GM12878 (cell line): ENCODE results near the gene ITM2C. TPM values are rescaled to one million over a fixed set of nuclear protein-coding genes. Genes with fewer than 3 reads are reported as not detected.

Experiments used
- ATAC-seq: fragments of 200-7000 bp; cut with Tn5 transposase; 3 replicates; pipeline ENCODE4 v1.9.1; 2020; ENCODE audit warnings: mild to moderate bottlenecking, moderate library complexity
- BruUV-seq: library from RNA; stranded (reverse); fragments of 400-500 nt; replicated peaks from 2 replicates; lab custom pipeline; 2021; lab: Mats Ljungman, UMichigan
- CTCF ChIA-PET: fragments of 300-600 bp; sonication (Branson Sonifier 250); formaldehyde crosslinking; extraction: SDS; loops from one replicate; lab custom pipeline; 2021; ENCODE audit warnings: inconsistent platforms; lab: Yijun Ruan, JAX
- POLR2A ChIA-PET: fragments of 350-600 bp; formaldehyde crosslinking; extraction: SDS; loops from one replicate; lab custom pipeline; 2021; ENCODE audit warnings: inconsistent platforms; lab: Charles Lee
- RAD21 ChIA-PET: fragments of 300-600 bp; sonication (Branson Sonifier 250); formaldehyde crosslinking; loops from one replicate; lab custom pipeline; 2023; ENCODE audit warnings: antibody characterized with exemption; ENCODE audit not compliant: unreplicated experiment; lab: Charles Lee
- SMC1A ChIA-PET: fragments of 300-600 bp; sonication (Branson Sonifier 250); formaldehyde crosslinking; loops from one replicate; lab custom pipeline; 2023; ENCODE audit not compliant: unreplicated experiment, uncharacterized antibody; lab: Charles Lee
- DNase-seq: peaks from one replicate; pipeline ENCODE4 v3.0.0-alpha.2; 2011; ENCODE audit warnings: low read depth, low spot score
- FAIRE-seq: peaks from 3 replicates; lab custom pipeline; 2011; peaks lifted over from hg19 to GRCh38; lab: Jason Lieb, UNC
- H2AFZ ChIP-seq: 2 replicates; pipeline ENCODE4 v1.6.0; 2011; ENCODE audit warnings: low read depth, low read length, control low read depth; ENCODE audit not compliant: control insufficient read depth
- H3K27ac ChIP-seq: 2 replicates; pipeline ENCODE4 v1.5.1; 2011; ENCODE audit warnings: control low read depth; ENCODE audit not compliant: control insufficient read depth, insufficient read depth
- H3K27me3 ChIP-seq, 2 experiments: replicated peaks in 1 of 2; 2 replicates each; pipeline versions ENCODE4 v1.6.0 to v1.6.1; 2011; ENCODE audit warnings: low read length in 1 of 2; ENCODE audit not compliant: control insufficient read depth in 2 of 2, insufficient read depth in 2 of 2
- H3K36me3 ChIP-seq, 2 experiments: 2 replicates each; pipeline ENCODE4 v1.5.1; 2011; ENCODE audit warnings: low read length in 1 of 2; ENCODE audit not compliant: control insufficient read depth in 2 of 2, insufficient read depth in 2 of 2
- H3K4me1 ChIP-seq: 2 replicates; pipeline ENCODE4 v1.6.1; 2011; ENCODE audit warnings: mild to moderate bottlenecking, low read length, moderate library complexity, mixed read lengths; ENCODE audit not compliant: control insufficient read depth, insufficient read depth
- H3K4me2 ChIP-seq: 2 replicates; pipeline ENCODE4 v1.6.0; 2011; ENCODE audit warnings: control low read depth; ENCODE audit not compliant: control insufficient read depth, insufficient read depth
- H3K4me3 ChIP-seq: fragments of 200-600 bp; sonication (generic); 2 replicates; pipeline ENCODE4 v1.5.1; 2016
- H3K79me2 ChIP-seq: 2 replicates; pipeline ENCODE4 v1.6.0; 2011; ENCODE audit warnings: low read length; ENCODE audit not compliant: control insufficient read depth, insufficient read depth
- H3K9ac ChIP-seq: 2 replicates; pipeline ENCODE4 v1.8.0; 2011; ENCODE audit warnings: low read length, control low read depth, mixed read lengths; ENCODE audit not compliant: control insufficient read depth, insufficient read depth
- H3K9me3 ChIP-seq: replicated peaks from 3 replicates; pipeline ENCODE4 v1.5.1; 2011; ENCODE audit warnings: mild to moderate bottlenecking, low read length; ENCODE audit not compliant: control insufficient read depth, insufficient read depth
- H4K20me1 ChIP-seq: 2 replicates; pipeline ENCODE4 v1.6.0; 2011; ENCODE audit not compliant: control insufficient read depth, insufficient read depth
- BCL11A ChIP-seq: IDR thresholded peaks from 2 replicates; pipeline ENCODE4 v1.6.1; 2011; ENCODE audit warnings: low read depth, low read length
- CBX5 ChIP-seq: sonication (generic); IDR thresholded peaks from 2 replicates; pipeline ENCODE4 v1.6.1; 2016; ENCODE audit warnings: low read depth, moderate library complexity, mild to moderate bottlenecking, inconsistent platforms
- CHD1 ChIP-seq: IDR thresholded peaks from 2 replicates; pipeline ENCODE4 v1.6.1; 2012; ENCODE audit warnings: low read depth, low read length, improper control_type of control experiment
- DPF2 ChIP-seq: fragments of 450-650 bp; IDR thresholded peaks from 2 replicates; pipeline ENCODE4 v1.6.1; 2017; ENCODE audit warnings: mild to moderate bottlenecking
- EGR1 ChIP-seq, 2 experiments: IDR thresholded peaks; 1 replicate in 1 of 2; 2 replicates in 1 of 2; pipeline ENCODE4 v1.6.1; 2011 to 2012; ENCODE audit warnings: low read depth in 2 of 2, low read length in 2 of 2, borderline replicate concordance in 1 of 2, mild to moderate bottlenecking in 1 of 2, moderate library complexity in 1 of 2
- FOS ChIP-seq: IDR thresholded peaks from 3 replicates; pipeline ENCODE4 v1.6.1; 2011; ENCODE audit warnings: borderline replicate concordance; ENCODE audit not compliant: insufficient read length; ENCODE audit errors: extremely low read depth
- HDGF ChIP-seq: fragments of 450-650 bp; IDR thresholded peaks from 2 replicates; pipeline ENCODE4 v1.6.1; 2016; ENCODE audit warnings: antibody characterized with exemption
- IKZF1 ChIP-seq: fragments of 450-650 bp; conservative IDR thresholded peaks from 2 replicates; pipeline ENCODE4 v1.6.1; 2017; ENCODE audit warnings: antibody characterized with exemption, mild to moderate bottlenecking
- JUND ChIP-seq: IDR thresholded peaks from 2 replicates; pipeline ENCODE4 v1.6.1; 2012; ENCODE audit warnings: low read depth, mild to moderate bottlenecking, low read length, improper control_type of control experiment, moderate library complexity
- MTA3 ChIP-seq: IDR thresholded peaks from 2 replicates; pipeline ENCODE4 v1.6.1; 2012; ENCODE audit warnings: low read length, inconsistent platforms, borderline replicate concordance
- NKRF ChIP-seq: fragments of 450-650 bp; conservative IDR thresholded peaks from 2 replicates; pipeline ENCODE4 v1.6.1; 2017; ENCODE audit warnings: mild to moderate bottlenecking, moderate library complexity
- NR2F1 ChIP-seq: fragments of 450-650 bp; conservative IDR thresholded peaks from 2 replicates; pipeline ENCODE4 v1.6.1; 2017; ENCODE audit warnings: mild to moderate bottlenecking
- POLR2A ChIP-seq: IDR thresholded peaks from 2 replicates; pipeline ENCODE4 v1.6.1; 2011; ENCODE audit warnings: low read depth, mild to moderate bottlenecking, low read length
- TBL1XR1 ChIP-seq: IDR thresholded peaks from 2 replicates; pipeline ENCODE4 v1.6.1; 2012; ENCODE audit warnings: low read depth, low read length, improper control_type of control experiment
- ZNF24 ChIP-seq: fragments of 450-650 bp; IDR thresholded peaks from 2 replicates; pipeline ENCODE4 v1.6.1; 2017; ENCODE audit warnings: antibody characterized with exemption, mild to moderate bottlenecking
- WGBS: methylation state at CpG from one replicate; pipeline ENCODE4 v1.1.6; 2016; ENCODE audit warnings: low lambda C conversion rate; ENCODE audit not compliant: insufficient replicate concordance, insufficient coverage; ENCODE audit errors: missing lambda C conversion rate; 5-methylcytosine and 5-hydroxymethylcytosine counted together
- in situ Hi-C: fragments of 300-500 bp; cut with MboI; formaldehyde crosslinking; loops from 9 replicates; pipeline ENCODE4 v1.14.3; 2018; ENCODE audit warnings: mixed read lengths
- intact Hi-C: fragments of 100-400 bp; cut with micrococcal nuclease; formaldehyde crosslinking; loops from one replicate; pipeline ENCODE4 v1.14.2; 2022; ENCODE audit not compliant: unreplicated experiment
- polyA plus RNA-seq, 11 experiments: library from polyadenylated mRNA; depleted of rRNA in 4 of 11; unstranded in 6 of 11; stranded (reverse) in 5 of 11; fragments of >200 nt; fragmentation: Nextera tagmentation in 4 of 11; fragmentation: Illumina TruSeq in 1 of 11; extraction: Ambion mirVana in 4 of 11; extraction: Trizol in 1 of 11; gene quantifications; 1 replicate in 1 of 11; 2 replicates in 10 of 11; pipeline versions ENCODE4 v1.2.1 to v1.2.3, GENCODE V29; 2011 to 2016; ENCODE audit warnings: inconsistent platforms in 2 of 11, missing spikeins in 2 of 11, low read depth in 1 of 11
- total RNA-seq, 4 experiments: library from RNA; depleted of rRNA in 3 of 4; stranded (reverse); fragments of >200 nt in 3 of 4; fragmentation: Illumina TruSeq in 1 of 4; extraction: Trizol in 1 of 4; gene quantifications; 2 replicates each; pipeline versions ENCODE4 v1.2.1 to v1.2.3, GENCODE V29; 2013 to 2021

The ITM2C gene
- total and polyA plus RNA-seq, 10 of the 15 experiments (the other 5 are each of a cell fraction or from before 2014, with no cell fraction given): 5.4 to 195 (median 149) TPM

DNA sequence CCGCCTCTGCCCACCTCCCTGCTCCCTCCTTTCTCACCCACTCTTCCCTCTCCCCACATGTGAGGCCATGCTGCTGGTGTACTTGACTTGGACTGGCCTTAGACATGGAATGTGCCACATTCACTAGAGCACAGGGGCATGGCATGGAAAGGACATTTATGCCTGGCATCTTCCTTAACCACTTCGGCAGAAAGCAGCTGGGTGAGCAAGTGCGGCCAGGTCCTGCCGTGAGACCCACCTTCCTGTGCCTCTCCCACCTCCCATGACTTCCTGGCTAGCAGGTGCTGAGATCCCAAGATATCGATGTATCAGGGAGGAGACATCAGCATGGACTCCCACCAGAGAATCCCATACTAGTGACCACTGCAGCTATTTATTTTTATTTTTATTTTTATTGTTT, 47.3 kb downstream of the ITM2C start:
- 0 out of 2 replicates have a peak, but pooled peaks have one; percentile 21 for TF ChIP-seq POLR2A
- no peak for TF ChIP-seq EGR1 (IDR thresholded peaks at IDR 0.05; ENCODE audit: borderline replicate concordance in 1 of 2, low read depth in 2 of 2, low read length in 2 of 2)
- TF ChIP-seq, all 136 proteins: peak for 1
- Histone ChIP-seq H4K20me1 (peaks cover 4% of the 10 kb centered on the region; the same call in 1 of the 2 replicates), H3K4me2 (no peak overlapping the region), H3K9ac (no peak overlapping the region), H2AFZ (no peak overlapping the region), H3K27ac (no peak overlapping the region), H3K27me3 (no peaks in the 10 kb centered on the region), H3K79me2 (peaks cover 60% of the 10 kb centered on the region), H3K4me3 (no peak overlapping the region), H3K4me1 (peaks cover 23% of the 10 kb centered on the region), H3K9me3 (no peaks in the 10 kb centered on the region), H3K36me3 (peaks cover 17 to 32% of the 10 kb centered on the region in 2 experiments)
- ATAC-seq (no peak), DNase-seq (no peak), FAIRE-seq (no peak)
- POLR2A ChIA-PET: interaction anchor here (1.8 kb wide), 1 partner anchor 12 kb away, joined by 6 read pairs; the partner anchor contains the start of gene GPR55
- BruUV-seq: no TSS peak
- RAD21 ChIA-PET: interaction anchor here (1.5 to 3.3 kb wide), 3 partner anchors 12 to 88 kb away, joined by 4 to 31 read pairs (median 24); partner anchors contain the start of gene GPR55
- in situ Hi-C loops: no loop called here
- SMC1A ChIA-PET: interaction anchor here (0.9 to 7.8 kb wide), 9 partner anchors 10 to 482 kb away, joined by 3 to 59 read pairs (median 5); partner anchors contain the start of gene GPR55
- CTCF ChIA-PET: interaction anchor here (1.0 to 5.6 kb wide), 13 partner anchors 7 to 74 kb away, joined by 3 to 58 read pairs (median 5); partner anchors contain the start of gene GPR55
- intact Hi-C loops: no loop called here
- 86% methylated on average over 5 of the region's 5 CpGs for WGBS

- ATAC-seq (no peak), DNase-seq (no peak), FAIRE-seq (no peak)
- Histone ChIP-seq H4K20me1 (peaks cover 4% of the 10 kb centered on the region; the same call in 1 of the 2 replicates), H3K79me2 (peaks cover 67% of the 10 kb centered on the region), H3K9me3 (no peaks in the 10 kb centered on the region), H3K27me3 (no peaks in the 10 kb centered on the region), H3K4me3 (no peak overlapping the region), H3K27ac (no peak overlapping the region), H3K36me3 (peaks cover 17 to 27% of the 10 kb centered on the region in 2 experiments), H3K4me1 (peaks cover 23% of the 10 kb centered on the region), H2AFZ (no peak overlapping the region), H3K4me2 (no peak overlapping the region), H3K9ac (no peak overlapping the region)
- CTCF ChIA-PET: interaction anchor here (0.7 to 5.6 kb wide), 17 partner anchors 8 to 101 kb away, joined by 3 to 58 read pairs (median 5); partner anchors contain the start of gene GPR55
- RAD21 ChIA-PET: interaction anchor here (1.5 to 3.3 kb wide), 4 partner anchors 11 to 88 kb away, joined by 4 to 31 read pairs (median 16); partner anchors contain the start of gene GPR55
- BruUV-seq: no TSS peak
- WGBS: 95% methylated on average over 5 of the region's 5 CpGs
- POLR2A ChIA-PET: interaction anchor here (0.6 to 1.8 kb wide), 2 partner anchors 12 to 243 kb away, joined by 3 to 6 read pairs; partner anchors contain the start of gene GPR55
- intact Hi-C loops (no loop called here), in situ Hi-C loops (no loop called here)
- SMC1A ChIA-PET: interaction anchor here (0.9 to 7.8 kb wide), 12 partner anchors 11 to 481 kb away, joined by 3 to 59 read pairs (median 4); partner anchors contain the start of gene GPR55
- no peak for TF ChIP-seq NR2F1
- TF ChIP-seq JUND: no peak
- TF ChIP-seq ZNF24: no peak
- no peak for TF ChIP-seq MTA3
- TF ChIP-seq NKRF: no peak
- no peak for TF ChIP-seq CHD1
- no peak for TF ChIP-seq DPF2
- no peak for TF ChIP-seq IKZF1
- no peak for TF ChIP-seq BCL11A
- no peak for TF ChIP-seq FOS
- TF ChIP-seq CBX5: no peak
- no peak for TF ChIP-seq TBL1XR1
- no peak for TF ChIP-seq HDGF
These were observed 48.0 kb downstream of the ITM2C start for GRCh38 chr2:230912724-230913123.
